ENCODE data around the gene PCDHGA8. TPM values are rescaled to one million over a fixed set of nuclear protein-coding genes. Genes with fewer than 3 reads are reported as not detected.

Gene PCDHGA8
- total and polyA plus RNA-seq, 3 experiments from 2014 or later: 0.04 TPM; not detected in 2

GRCh38 chr5:141351591-141351990, 40.8 kb upstream of the PCDHGA8 start:
- H3K4me1 Mint-ChIP-seq: no peaks in the 10 kb centered on the region
- Histone ChIP-seq H3K27ac (ENCODE audit: low read depth, low read length) (no peak overlapping the region), H3K9me3 (ENCODE audit: low read length) (no peaks in the 10 kb centered on the region), H3K4me3 (ENCODE audit: low read length) (no peak overlapping the region), H3K4me1 (ENCODE audit: insufficient read depth, low read length) (no peaks in the 10 kb centered on the region), H3K27me3 (ENCODE audit: insufficient read depth, low read length, poor library complexity, severe bottlenecking) (peaks cover 24% of the 10 kb centered on the region), H3K36me3 (ENCODE audit: insufficient read depth, low read length) (no peaks in the 10 kb centered on the region)
- ChIA-PET CTCF (no interaction called here), POLR2A (no interaction called here)
- peaks cover 0 to 57% (median 29%) of the 10 kb centered on the region in 5 donors for H3K9me3 Mint-ChIP-seq
- peaks cover 56 to 80% of the 10 kb centered on the region in 2 donors for H3K27me3 Mint-ChIP-seq
- no peak overlapping the region for H3K4me3 Mint-ChIP-seq
- no peak overlapping the region for H3K27ac Mint-ChIP-seq
- no peak for DNase-seq
- H3K36me3 Mint-ChIP-seq: peaks cover 2 to 11% (median 3%) of the 10 kb centered on the region in 3 donors

GRCh38 chr5:141354900-141355469, 37.4 kb upstream of the PCDHGA8 start, which contains the start of gene PCDHGA4:
Gene PCDHGA4 (plus strand): TSS chr5:141355021. CDS start chr5:141355108, 87 bp downstream.
- peaks cover 56 to 76% of the 10 kb centered on the region in 2 donors for H3K27me3 Mint-ChIP-seq
- CTCF ChIA-PET: interaction anchor here (1.0 to 1.6 kb wide), 2 partner anchors 9 to 20 kb away, joined by 3 to 4 read pairs; partner anchors contain the start of gene PCDHGA5

GRCh38 chr5:141355641-141356040, 36.8 kb upstream of the PCDHGA8 start:
- no peaks in the 10 kb centered on the region for H3K36me3 ChIP-seq (ENCODE audit: insufficient read depth, low read length)
- no peak for DNase-seq
- peaks cover 23% of the 10 kb centered on the region for H3K27me3 ChIP-seq (ENCODE audit: insufficient read depth, low read length, poor library complexity, severe bottlenecking)
- no peak overlapping the region for H3K27ac ChIP-seq (ENCODE audit: low read depth, low read length)
- H3K4me3 ChIP-seq (ENCODE audit: low read length): no peak overlapping the region
- no peaks in the 10 kb centered on the region for H3K9me3 ChIP-seq (ENCODE audit: low read length)
- Mint-ChIP-seq H3K4me1 (peaks cover 0 to 8% (median 2%) of the 10 kb centered on the region in 3 donors), H3K4me3 (no peak overlapping the region), H3K9me3 (peaks cover 0 to 55% (median 29%) of the 10 kb centered on the region in 5 donors), H3K27ac (no peak overlapping the region), H3K27me3 (peaks cover 56 to 76% of the 10 kb centered on the region in 2 donors), H3K36me3 (peaks cover 3 to 16% (median 4%) of the 10 kb centered on the region in 3 donors)
- POLR2A ChIA-PET: no interaction called here
- CTCF ChIA-PET: interaction anchor here (1.6 kb wide), 1 partner anchor 19 kb away, joined by 4 read pairs; no protein-coding TSS in a partner anchor
- no peaks in the 10 kb centered on the region for H3K4me1 ChIP-seq (ENCODE audit: insufficient read depth, low read length)

More at GRCh38 chr5:141354900-141355469, 37.4 kb upstream of the PCDHGA8 start, which contains the start of gene PCDHGA4:
- Histone ChIP-seq H3K36me3 (ENCODE audit: insufficient read depth, low read length) (no peaks in the 10 kb centered on the region), H3K4me3 (ENCODE audit: low read length) (no peak within 1 kb of the TSS), H3K27ac (ENCODE audit: low read depth, low read length) (no peak within 1 kb of the TSS), H3K9me3 (ENCODE audit: low read length) (no peaks in the 10 kb centered on the region), H3K4me1 (ENCODE audit: insufficient read depth, low read length) (no peaks in the 10 kb centered on the region), H3K27me3 (ENCODE audit: insufficient read depth, low read length, poor library complexity, severe bottlenecking) (peaks cover 24% of the 10 kb centered on the region)
- Mint-ChIP-seq H3K4me3 (peak within 1 kb of the TSS in 4 of 7 donors; percentile 6 to 45 (median 42)), H3K27ac (no peak within 1 kb of the TSS), H3K4me1 (peaks cover 0 to 2% (median 2%) of the 10 kb centered on the region in 3 donors), H3K9me3 (peaks cover 0 to 55% (median 33%) of the 10 kb centered on the region in 5 donors), H3K36me3 (peaks cover 2 to 16% (median 5%) of the 10 kb centered on the region in 3 donors)
- DNase-seq: no peak
- POLR2A ChIA-PET: no interaction called here

GRCh38 chr5:141356133-141356532, 36.3 kb upstream of the PCDHGA8 start:
- H3K27me3 ChIP-seq (ENCODE audit: insufficient read depth, low read length, poor library complexity, severe bottlenecking): peaks cover 18% of the 10 kb centered on the region
- H3K9me3 ChIP-seq (ENCODE audit: low read length): no peaks in the 10 kb centered on the region
- no peak overlapping the region for H3K27ac ChIP-seq (ENCODE audit: low read depth, low read length)
- no peak for DNase-seq
- ChIA-PET CTCF (interaction anchor here (1.6 kb wide), 1 partner anchor 19 kb away, joined by 4 read pairs; no protein-coding TSS in a partner anchor), POLR2A (no interaction called here)
- Mint-ChIP-seq H3K27ac (no peak overlapping the region), H3K4me3 (peak overlapping the region in 3 of 7 donors; percentile 2 to 30 (median 4)), H3K9me3 (peaks cover 0 to 55% (median 34%) of the 10 kb centered on the region in 5 donors), H3K36me3 (peaks cover 4 to 19% (median 6%) of the 10 kb centered on the region in 3 donors), H3K4me1 (peaks cover 0 to 10% (median 2%) of the 10 kb centered on the region in 3 donors), H3K27me3 (peaks cover 53 to 76% of the 10 kb centered on the region in 2 donors)
- no peak overlapping the region for H3K4me3 ChIP-seq (ENCODE audit: low read length)
- no peaks in the 10 kb centered on the region for H3K4me1 ChIP-seq (ENCODE audit: insufficient read depth, low read length)
- H3K36me3 ChIP-seq (ENCODE audit: insufficient read depth, low read length): no peaks in the 10 kb centered on the region

GRCh38 chr5:141356950-141357349, 35.5 kb upstream of the PCDHGA8 start:
- DNase-seq: no peak

GRCh38 chr5:141359790-141360426, 32.5 kb upstream of the PCDHGA8 start, which contains the start of gene PCDHGB2:
Gene PCDHGB2 (plus strand): TSS chr5:141359994. CDS start chr5:141360136, 142 bp downstream.
- Histone ChIP-seq H3K27me3 (ENCODE audit: insufficient read depth, low read length, poor library complexity, severe bottlenecking) (peaks cover 18% of the 10 kb centered on the region), H3K36me3 (ENCODE audit: insufficient read depth, low read length) (no peaks in the 10 kb centered on the region), H3K4me1 (ENCODE audit: insufficient read depth, low read length) (no peaks in the 10 kb centered on the region), H3K9me3 (ENCODE audit: low read length) (peaks cover 7% of the 10 kb centered on the region), H3K4me3 (ENCODE audit: low read length) (peak within 1 kb of the TSS; percentile 37), H3K27ac (ENCODE audit: low read depth, low read length) (no peak within 1 kb of the TSS)
- peaks cover 0 to 10% (median 2%) of the 10 kb centered on the region in 3 donors for H3K4me1 Mint-ChIP-seq
- H3K27me3 Mint-ChIP-seq: peaks cover 70 to 81% of the 10 kb centered on the region in 2 donors
- peaks cover 21 to 65% (median 53%) of the 10 kb centered on the region in 5 donors for H3K9me3 Mint-ChIP-seq
- DNase-seq: peak in 1 of 5 donors; percentile 22
- POLR2A ChIA-PET: no interaction called here
- peak within 1 kb of the TSS; percentile 71 to 90 (median 82) for H3K4me3 Mint-ChIP-seq
- CTCF ChIA-PET: interaction anchor here (1.1 to 1.4 kb wide), 2 partner anchors 41 to 204 kb away, joined by 3 to 4 read pairs; no protein-coding TSS in a partner anchor
- H3K27ac Mint-ChIP-seq: peak within 1 kb of the TSS in 3 of 8 donors; percentile 37 to 72 (median 43)
- peaks cover 3 to 20% (median 3%) of the 10 kb centered on the region in 3 donors for H3K36me3 Mint-ChIP-seq

More at GRCh38 chr5:141356950-141357349, 35.5 kb upstream of the PCDHGA8 start:
- Mint-ChIP-seq H3K9me3 (peaks cover under 1 to 54% (median 36%) of the 10 kb centered on the region in 5 donors), H3K4me1 (peaks cover 0 to 10% (median 2%) of the 10 kb centered on the region in 3 donors), H3K27me3 (peaks cover 55 to 76% of the 10 kb centered on the region in 2 donors), H3K27ac (no peak overlapping the region), H3K36me3 (peaks cover 4 to 22% (median 6%) of the 10 kb centered on the region in 3 donors), H3K4me3 (no peak overlapping the region)
- no peak overlapping the region for H3K27ac ChIP-seq (ENCODE audit: low read depth, low read length)
- H3K4me3 ChIP-seq (ENCODE audit: low read length): no peak overlapping the region
- H3K4me1 ChIP-seq (ENCODE audit: insufficient read depth, low read length): no peaks in the 10 kb centered on the region
- no peaks in the 10 kb centered on the region for H3K36me3 ChIP-seq (ENCODE audit: insufficient read depth, low read length)
- H3K27me3 ChIP-seq (ENCODE audit: insufficient read depth, low read length, poor library complexity, severe bottlenecking): peaks cover 15% of the 10 kb centered on the region
- ChIA-PET CTCF (no interaction called here), POLR2A (no interaction called here)
- H3K9me3 ChIP-seq (ENCODE audit: low read length): no peaks in the 10 kb centered on the region

- Histone ChIP-seq H3K36me3 (ENCODE audit: insufficient read depth, low read length) (no peaks in the 10 kb centered on the region), H3K4me3 (ENCODE audit: low read length) (no peak overlapping the region), H3K27me3 (ENCODE audit: insufficient read depth, low read length, poor library complexity, severe bottlenecking) (peaks cover 23% of the 10 kb centered on the region), H3K27ac (ENCODE audit: low read depth, low read length) (no peak overlapping the region), H3K4me1 (ENCODE audit: insufficient read depth, low read length) (no peaks in the 10 kb centered on the region), H3K9me3 (ENCODE audit: low read length) (peaks cover 13% of the 10 kb centered on the region)
- ChIA-PET CTCF (interaction anchor here (1.1 to 1.4 kb wide), 2 partner anchors 42 to 203 kb away, joined by 3 to 4 read pairs; no protein-coding TSS in a partner anchor), POLR2A (no interaction called here)
- DNase-seq: no peak
- H3K9me3 Mint-ChIP-seq: peaks cover 21 to 67% (median 60%) of the 10 kb centered on the region in 5 donors
- H3K27me3 Mint-ChIP-seq: peaks cover 70 to 84% of the 10 kb centered on the region in 2 donors
- peak overlapping the region in 1 of 7 donors; percentile 90 for H3K4me3 Mint-ChIP-seq
- peaks cover 0 to 10% (median 2%) of the 10 kb centered on the region in 3 donors for H3K4me1 Mint-ChIP-seq
- H3K36me3 Mint-ChIP-seq: peaks cover 3 to 25% (median 3%) of the 10 kb centered on the region in 3 donors
- H3K27ac Mint-ChIP-seq: peak overlapping the region in 2 of 8 donors; percentile 43 to 55
These were observed 31.7 kb upstream of the PCDHGA8 start for GRCh38 chr5:141360685-141361084.
